ENCODE data around the gene RNLS.

The RNLS gene

GRCh38 chr10:88528806-88529570 is 54.1 kb downstream of the RNLS start:
- Histone ChIP-seq H3K27ac (ENCODE audit: low read length) (no peak overlapping the region), H3K9me3 (ENCODE audit: insufficient read depth, low read length) (no peaks in the 10 kb centered on the region), H3K4me1 (ENCODE audit: low read length) (no peaks in the 10 kb centered on the region), H3K4me3 (ENCODE audit: low read length) (no peak overlapping the region), H3K9ac (ENCODE audit: low read length) (no peak overlapping the region), H2AFZ (ENCODE audit: low read depth, low read length) (no peak overlapping the region), H3K36me3 (replicated peaks; ENCODE audit: low read depth, low read length) (no peaks in the 10 kb centered on the region), H3K79me2 (ENCODE audit: low read length) (no peaks in the 10 kb centered on the region), H4K20me1 (ENCODE audit: insufficient read depth, low read length) (no peaks in the 10 kb centered on the region), H3K4me2 (ENCODE audit: low read length) (no peak overlapping the region), H3K27me3 (ENCODE audit: low read depth, low read length) (no peaks in the 10 kb centered on the region)
- TF ChIP-seq EZH2phosphoT487 (IDR thresholded peaks at IDR 0.05; ENCODE audit: low read depth), result no peak
- no peak for TF ChIP-seq CTCF (IDR thresholded peaks at IDR 0.05; ENCODE audit: low read depth, low read length)

GRCh38 chr10:88528201-88528600 is 54.9 kb downstream of the RNLS start:
- Histone ChIP-seq H3K9me3 (ENCODE audit: insufficient read depth, low read length) (no peaks in the 10 kb centered on the region), H3K4me1 (ENCODE audit: low read length) (no peaks in the 10 kb centered on the region), H3K9ac (ENCODE audit: low read length) (no peak overlapping the region), H4K20me1 (ENCODE audit: insufficient read depth, low read length) (no peaks in the 10 kb centered on the region), H3K27me3 (ENCODE audit: low read depth, low read length) (no peaks in the 10 kb centered on the region), H3K27ac (ENCODE audit: low read length) (no peak overlapping the region), H3K4me2 (ENCODE audit: low read length) (no peak overlapping the region), H3K36me3 (replicated peaks; ENCODE audit: low read depth, low read length) (no peaks in the 10 kb centered on the region), H2AFZ (ENCODE audit: low read depth, low read length) (no peak overlapping the region), H3K79me2 (ENCODE audit: low read length) (no peaks in the 10 kb centered on the region), H3K4me3 (ENCODE audit: low read length) (no peak overlapping the region)
- TF ChIP-seq EZH2phosphoT487 (IDR thresholded peaks at IDR 0.05; ENCODE audit: low read depth) (no peak), CTCF (IDR thresholded peaks at IDR 0.05; ENCODE audit: low read depth, low read length) (no peak)

GRCh38 chr10:88527245-88527644 is 55.9 kb downstream of the RNLS start:
- no peak overlapping the region for H3K9ac ChIP-seq (ENCODE audit: low read length)
- no peaks in the 10 kb centered on the region for H3K79me2 ChIP-seq (ENCODE audit: low read length)
- no peaks in the 10 kb centered on the region for H3K36me3 ChIP-seq (replicated peaks; ENCODE audit: low read depth, low read length)
- no peaks in the 10 kb centered on the region for H3K9me3 ChIP-seq (ENCODE audit: insufficient read depth, low read length)
- H3K27ac ChIP-seq (ENCODE audit: low read length), result no peak overlapping the region
- H3K4me1 ChIP-seq (ENCODE audit: low read length), result no peaks in the 10 kb centered on the region
- H3K27me3 ChIP-seq (ENCODE audit: low read depth, low read length), result no peaks in the 10 kb centered on the region
- TF ChIP-seq EZH2phosphoT487 (IDR thresholded peaks at IDR 0.05; ENCODE audit: low read depth) (no peak), CTCF (IDR thresholded peaks at IDR 0.05; ENCODE audit: low read depth, low read length) (no peak)
- H2AFZ ChIP-seq (ENCODE audit: low read depth, low read length), result no peak overlapping the region
- H3K4me3 ChIP-seq (ENCODE audit: low read length), result no peak overlapping the region
- H3K4me2 ChIP-seq (ENCODE audit: low read length), result no peak overlapping the region
- no peaks in the 10 kb centered on the region for H4K20me1 ChIP-seq (ENCODE audit: insufficient read depth, low read length)

- Histone ChIP-seq H3K4me2 (ENCODE audit: low read length) (no peak overlapping the region), H3K36me3 (replicated peaks; ENCODE audit: low read depth, low read length) (no peaks in the 10 kb centered on the region), H3K27me3 (ENCODE audit: low read depth, low read length) (no peaks in the 10 kb centered on the region), H3K27ac (ENCODE audit: low read length) (no peak overlapping the region), H2AFZ (ENCODE audit: low read depth, low read length) (no peak overlapping the region), H3K4me3 (ENCODE audit: low read length) (no peak overlapping the region), H3K9ac (ENCODE audit: low read length) (no peak overlapping the region), H3K79me2 (ENCODE audit: low read length) (no peaks in the 10 kb centered on the region), H4K20me1 (ENCODE audit: insufficient read depth, low read length) (no peaks in the 10 kb centered on the region), H3K4me1 (ENCODE audit: low read length) (no peaks in the 10 kb centered on the region), H3K9me3 (ENCODE audit: insufficient read depth, low read length) (no peaks in the 10 kb centered on the region)
- no peak for TF ChIP-seq CTCF (IDR thresholded peaks at IDR 0.05; ENCODE audit: low read depth, low read length)
- no peak for TF ChIP-seq EZH2phosphoT487 (IDR thresholded peaks at IDR 0.05; ENCODE audit: low read depth)
These were observed 56.5 kb downstream of the RNLS start for GRCh38 chr10:88526501-88527105.
